ENCODE results near the gene PRKCA.
A peak's percentile ranks its signal among the peaks of the same experiment; 100 is the strongest.

Gene PRKCA

GRCh38 chr17:66520999-66521398, 218.6 kb downstream of the PRKCA start:
- H3K9me3 Mint-ChIP-seq = no peaks in the 10 kb centered on the region
- ATAC-seq (no peak), DNase-seq (ENCODE audit: low spot score in 2 of 2) (no peak)
- peaks cover 65% of the 10 kb centered on the region for H3K4me1 Mint-ChIP-seq
- H3K4me3 Mint-ChIP-seq = no peak overlapping the region
- H3K36me3 Mint-ChIP-seq = peaks cover 9% of the 10 kb centered on the region
- H3K27ac Mint-ChIP-seq = no peak overlapping the region

DNA sequence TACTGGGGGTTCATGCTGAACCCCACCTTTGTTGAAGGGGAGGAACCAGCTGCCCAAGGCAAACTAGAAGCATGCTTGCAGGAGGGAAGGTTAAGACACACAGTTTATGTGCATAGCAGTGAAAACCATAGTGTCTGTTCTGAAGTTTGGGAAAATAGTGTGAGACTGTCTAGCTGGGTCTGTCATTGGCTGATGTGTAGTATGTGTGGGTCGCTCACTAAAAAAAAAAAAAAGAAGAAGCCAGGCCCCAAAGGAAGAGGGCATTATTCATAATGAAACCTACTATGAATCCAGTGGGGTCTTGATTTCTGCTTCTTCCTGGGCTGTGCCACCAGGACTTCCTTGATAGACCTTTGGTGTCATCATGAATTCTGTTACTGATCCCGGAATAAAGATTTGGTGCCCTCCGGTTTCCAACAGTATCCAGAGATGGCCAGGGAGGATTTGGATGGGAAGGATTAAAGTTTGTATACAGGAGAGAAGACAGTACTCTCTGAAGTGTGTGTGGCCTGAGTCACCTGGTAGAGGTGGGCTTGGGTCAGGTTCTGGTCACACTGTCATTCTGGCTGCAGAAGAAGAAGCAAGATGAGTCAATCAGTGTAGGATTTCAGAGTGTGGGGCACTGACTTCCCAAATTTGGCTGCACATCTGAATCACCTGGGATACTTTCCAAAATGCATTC, 220.3 kb downstream of the PRKCA start:
- H3K36me3 Mint-ChIP-seq = no peaks in the 10 kb centered on the region
- peaks cover 62% of the 10 kb centered on the region for H3K4me1 Mint-ChIP-seq
- H3K4me3 Mint-ChIP-seq = peak overlapping the region; percentile 30
- no peaks in the 10 kb centered on the region for H3K9me3 Mint-ChIP-seq
- DNase-seq (ENCODE audit: low spot score in 2 of 2) (peak in 1 of 2 donors; percentile 52), ATAC-seq (peak; percentile 88)
- H3K27ac Mint-ChIP-seq = peak overlapping the region; percentile 55

DNA sequence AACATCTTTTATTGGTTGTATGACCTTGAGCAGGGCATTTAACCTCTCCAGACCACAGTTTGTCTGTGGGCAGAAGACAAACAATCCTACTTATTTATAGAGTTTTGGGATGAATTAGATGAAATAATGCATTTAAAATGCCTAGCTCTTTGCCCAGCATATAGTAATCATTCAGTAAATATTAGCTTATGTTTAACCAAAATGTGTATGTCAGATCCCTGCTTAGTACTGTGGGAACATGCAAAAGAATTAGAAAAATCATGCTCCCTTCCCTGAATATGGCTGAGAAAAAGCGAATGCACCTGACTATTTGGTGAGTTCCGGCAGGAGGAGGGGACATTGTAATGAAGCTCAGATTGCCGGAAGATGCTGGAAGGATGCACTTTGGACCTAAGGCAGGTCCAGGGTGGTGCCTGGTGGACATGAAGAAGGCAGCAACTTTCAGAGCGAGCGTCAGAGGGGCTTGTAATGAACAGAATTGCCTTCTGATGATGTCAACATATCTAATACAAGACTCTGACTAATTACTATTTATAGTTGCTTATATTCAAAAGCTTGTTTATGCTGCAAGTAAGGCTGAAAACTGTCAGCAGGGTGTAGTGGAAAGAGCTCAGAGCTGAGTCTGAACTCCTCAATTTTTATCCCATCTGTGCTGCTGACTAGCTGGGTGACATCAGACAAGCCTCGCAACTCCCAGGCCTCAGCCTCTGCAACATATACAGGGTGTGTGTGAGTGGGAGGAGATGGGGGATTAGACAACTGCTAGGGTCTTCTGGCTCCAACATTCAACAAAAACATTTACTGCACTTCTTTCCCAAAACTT, 221.2 kb downstream of the PRKCA start:
- DNase-seq (ENCODE audit: low spot score in 2 of 2) (no peak), ATAC-seq (no peak)
- Mint-ChIP-seq H3K4me1 (peaks cover 53% of the 10 kb centered on the region), H3K27ac (no peak overlapping the region), H3K9me3 (no peaks in the 10 kb centered on the region), H3K36me3 (no peaks in the 10 kb centered on the region), H3K4me3 (no peak overlapping the region)

GRCh38 chr17:66524877-66525276, 222.5 kb downstream of the PRKCA start:
- DNase-seq (ENCODE audit: low spot score in 2 of 2) = no peak
- Mint-ChIP-seq H3K9me3 (no peaks in the 10 kb centered on the region), H3K4me1 (peaks cover 43% of the 10 kb centered on the region), H3K27ac (peak overlapping the region; percentile 15), H3K36me3 (no peaks in the 10 kb centered on the region), H3K4me3 (no peak overlapping the region)
- peak; percentile 81 for ATAC-seq

GRCh38 chr17:66525338-66525737, 222.9 kb downstream of the PRKCA start:
- ATAC-seq = no peak
- Mint-ChIP-seq H3K9me3 (no peaks in the 10 kb centered on the region), H3K27ac (peak overlapping the region; percentile 15), H3K4me3 (no peak overlapping the region), H3K4me1 (peaks cover 43% of the 10 kb centered on the region), H3K36me3 (no peaks in the 10 kb centered on the region)
- DNase-seq (ENCODE audit: low spot score in 2 of 2) = no peak

DNA sequence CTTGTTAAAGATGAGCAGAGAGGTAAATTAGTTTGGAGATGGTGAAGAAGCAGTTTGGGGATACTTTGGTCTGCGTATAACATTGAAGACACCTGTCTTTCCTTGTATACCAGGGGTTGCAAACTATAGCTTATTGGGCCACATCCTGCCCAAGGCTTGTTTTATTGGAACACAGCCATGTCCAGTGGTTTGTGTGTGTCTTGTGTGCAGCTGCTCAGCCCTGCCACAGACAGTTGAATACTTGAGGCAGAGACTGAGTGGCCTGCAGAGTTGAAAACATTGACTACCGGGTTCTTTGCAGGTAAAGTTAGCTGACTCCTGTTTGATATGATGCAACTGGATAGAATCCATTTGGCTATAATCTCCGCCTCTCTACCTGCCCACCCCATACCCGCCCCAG, 224.4 kb downstream of the PRKCA start:
- ATAC-seq = no peak

GRCh38 chr17:66527335-66527734, 224.9 kb downstream of the PRKCA start:
- Mint-ChIP-seq H3K4me1 (peaks cover 35% of the 10 kb centered on the region), H3K36me3 (no peaks in the 10 kb centered on the region), H3K4me3 (no peak overlapping the region), H3K27ac (no peak overlapping the region), H3K9me3 (no peaks in the 10 kb centered on the region)
- ATAC-seq (no peak), DNase-seq (ENCODE audit: low spot score in 2 of 2) (no peak)

More for the DNA sequence above, 224.4 kb downstream of the PRKCA start:
- Mint-ChIP-seq H3K4me3 (no peak overlapping the region), H3K4me1 (peaks cover 40% of the 10 kb centered on the region), H3K27ac (no peak overlapping the region), H3K36me3 (no peaks in the 10 kb centered on the region), H3K9me3 (no peaks in the 10 kb centered on the region)
- no peak for DNase-seq (ENCODE audit: low spot score in 2 of 2)

- Mint-ChIP-seq H3K4me3 (no peak overlapping the region), H3K4me1 (peaks cover 16% of the 10 kb centered on the region), H3K27ac (no peak overlapping the region), H3K36me3 (peaks cover 5% of the 10 kb centered on the region), H3K9me3 (no peaks in the 10 kb centered on the region)
- ATAC-seq = no peak
- no peak for DNase-seq (ENCODE audit: low spot score in 2 of 2)
Observed at GRCh38 chr17:66531851-66532295, 229.5 kb downstream of the PRKCA start.

DNA sequence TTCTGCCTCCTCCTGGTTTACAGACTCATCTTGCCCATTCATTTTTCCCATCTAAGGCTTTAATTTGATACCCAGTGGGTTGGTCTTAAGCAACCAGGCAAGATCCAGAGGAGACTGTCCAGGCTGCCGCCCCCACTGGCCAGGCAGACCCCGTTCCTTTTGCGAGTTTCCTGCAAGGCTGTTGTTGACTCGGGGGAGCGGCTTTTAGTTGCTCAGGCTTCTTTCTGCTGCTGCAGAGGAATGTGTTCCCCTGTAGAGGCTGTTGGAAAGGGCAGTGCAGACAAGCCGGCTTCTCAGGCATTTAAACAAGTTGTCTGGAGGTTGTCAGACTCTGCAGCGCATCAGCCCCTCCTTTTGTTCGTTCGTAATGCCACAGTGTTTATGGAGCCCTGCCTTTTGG, 231.2 kb downstream of the PRKCA start:
- Mint-ChIP-seq H3K4me1 (peaks cover 15% of the 10 kb centered on the region), H3K27ac (no peak overlapping the region), H3K4me3 (no peak overlapping the region), H3K9me3 (no peaks in the 10 kb centered on the region), H3K36me3 (peaks cover 5% of the 10 kb centered on the region)
- DNase-seq (ENCODE audit: low spot score in 2 of 2) = no peak
- ATAC-seq = no peak

DNA sequence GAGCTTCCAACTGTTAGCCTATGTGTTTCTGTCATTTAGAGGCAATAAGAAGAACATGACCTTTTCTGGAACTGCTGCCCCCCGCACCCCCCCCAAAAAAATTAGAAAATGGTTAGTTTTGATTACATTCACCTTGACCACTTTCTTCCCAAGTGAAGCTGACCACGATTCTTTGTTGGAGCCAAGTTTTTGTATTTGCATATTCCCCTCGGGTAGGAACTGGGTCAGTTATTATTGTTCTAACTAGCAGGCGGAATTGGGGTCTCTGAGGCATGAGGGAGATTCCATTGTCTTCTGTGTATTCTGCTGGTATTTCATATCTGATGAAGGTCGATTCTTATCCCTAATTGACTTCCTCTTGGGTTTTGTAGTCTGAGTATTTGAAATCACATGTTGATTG, 231.6 kb downstream of the PRKCA start:
- DNase-seq (ENCODE audit: low spot score in 2 of 2) (no peak), ATAC-seq (no peak)
- H3K36me3 Mint-ChIP-seq = peaks cover 5% of the 10 kb centered on the region
- H3K4me1 Mint-ChIP-seq = peaks cover 15% of the 10 kb centered on the region
- H3K4me3 Mint-ChIP-seq = no peak overlapping the region
- H3K27ac Mint-ChIP-seq = no peak overlapping the region
- no peaks in the 10 kb centered on the region for H3K9me3 Mint-ChIP-seq

DNA sequence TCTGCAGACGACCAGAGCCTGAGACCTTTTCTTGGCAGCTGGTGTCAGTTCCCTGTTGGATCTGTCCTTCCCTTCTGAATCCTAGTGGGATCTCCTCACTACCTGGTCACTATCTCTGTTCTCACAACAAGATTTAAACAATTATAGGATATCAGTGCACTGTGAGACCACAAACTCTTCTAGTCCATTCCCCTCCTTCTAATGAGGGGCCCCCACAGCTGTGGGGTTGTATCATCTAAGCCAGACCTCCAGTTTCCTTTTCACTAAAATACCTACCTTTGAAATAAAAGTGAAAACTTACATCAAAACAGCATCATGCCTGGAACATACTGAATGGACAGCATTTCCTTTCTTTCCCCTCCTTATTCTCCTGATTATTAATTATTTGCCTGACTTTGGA, 233.2 kb downstream of the PRKCA start:
- Mint-ChIP-seq H3K4me1 (peaks cover 23% of the 10 kb centered on the region), H3K27ac (no peak overlapping the region), H3K4me3 (no peak overlapping the region), H3K36me3 (peaks cover 5% of the 10 kb centered on the region), H3K9me3 (no peaks in the 10 kb centered on the region)
- DNase-seq (ENCODE audit: low spot score in 2 of 2) = no peak
- ATAC-seq = no peak

- Mint-ChIP-seq H3K4me1 (peaks cover 41% of the 10 kb centered on the region), H3K9me3 (no peaks in the 10 kb centered on the region), H3K36me3 (peaks cover 4% of the 10 kb centered on the region), H3K4me3 (no peak overlapping the region), H3K27ac (no peak overlapping the region)
- no peak for DNase-seq (ENCODE audit: low spot score in 2 of 2)
- ATAC-seq = no peak
Observed at GRCh38 chr17:66537502-66537901, 235.1 kb downstream of the PRKCA start.

GRCh38 chr17:66538776-66539175, 236.4 kb downstream of the PRKCA start:
- no peak for DNase-seq (ENCODE audit: low spot score in 2 of 2)
- no peak for ATAC-seq
- no peaks in the 10 kb centered on the region for H3K36me3 Mint-ChIP-seq
- H3K27ac Mint-ChIP-seq = peak overlapping the region; percentile 13
- H3K9me3 Mint-ChIP-seq = no peaks in the 10 kb centered on the region
- H3K4me1 Mint-ChIP-seq = peaks cover 47% of the 10 kb centered on the region
- H3K4me3 Mint-ChIP-seq = no peak overlapping the region

DNA sequence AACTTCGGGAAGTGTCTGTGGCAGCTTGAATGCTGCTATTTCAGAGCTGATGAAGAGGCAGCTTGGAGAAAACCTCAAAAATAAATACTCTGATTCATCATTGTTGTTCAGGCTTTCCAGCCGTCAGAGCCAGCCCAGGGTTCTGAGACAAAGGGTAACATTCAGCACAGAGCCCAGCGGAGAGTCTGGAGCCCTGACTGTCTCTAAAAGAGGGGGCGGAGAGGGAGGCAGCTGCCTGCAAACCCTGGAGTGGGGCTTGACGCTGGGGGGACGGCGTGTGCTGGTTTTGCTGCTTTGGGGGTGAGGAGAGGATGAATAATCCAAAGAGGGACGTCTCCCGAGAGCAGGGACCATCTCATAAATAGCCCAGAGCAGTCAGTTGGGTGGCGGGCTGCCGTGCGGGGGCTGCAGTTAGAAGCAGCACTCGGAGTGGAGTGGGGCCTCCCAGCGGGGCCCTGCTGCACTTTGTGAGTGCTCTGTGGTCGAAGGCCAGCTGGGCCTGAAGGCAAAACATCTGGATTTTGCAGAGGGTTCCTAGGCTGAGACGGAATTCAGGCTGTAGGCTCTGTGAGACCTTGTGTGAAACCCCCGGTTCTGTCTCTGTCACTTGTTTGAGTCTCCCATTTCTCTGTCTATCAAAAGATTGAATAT, 237.8 kb downstream of the PRKCA start:
- Mint-ChIP-seq H3K36me3 (no peaks in the 10 kb centered on the region), H3K4me1 (peaks cover 47% of the 10 kb centered on the region), H3K27ac (no peak overlapping the region), H3K9me3 (no peaks in the 10 kb centered on the region), H3K4me3 (no peak overlapping the region)
- ATAC-seq = no peak
- no peak for DNase-seq (ENCODE audit: low spot score in 2 of 2)

GRCh38 chr17:66541461-66542128, 239.2 kb downstream of the PRKCA start:
- Mint-ChIP-seq H3K4me3 (peak overlapping the region; percentile 47), H3K4me1 (peaks cover 42% of the 10 kb centered on the region), H3K27ac (peak overlapping the region; percentile 83), H3K9me3 (no peaks in the 10 kb centered on the region), H3K36me3 (no peaks in the 10 kb centered on the region)
- DNase-seq (ENCODE audit: low spot score in 2 of 2) (no peak), ATAC-seq (peak; percentile 86)

All from stimulated activated effector memory CD8-positive, alpha-beta T cell treated with anti-CD3 and anti-CD28 coated beads, Interleukin-12 subunit alpha, Interleukin-12 subunit beta, amount 100 ng/mL, for 72 hours (primary cell).